Ramos (cell line): Measurements from ENCODE around the gene AOAH.

Experiments
- in situ Hi-C: fragments of 300-500 bp; cut with MboI; formaldehyde crosslinking; loops from one replicate; pipeline ENCODE4 v1.14.3; 2022; ENCODE audit warnings: low sequenced_read_pairs; ENCODE audit not compliant: unreplicated experiment

The AOAH gene

GRCh38 chr7:36570528-36571189 is 153.6 kb downstream of the AOAH start:
- in situ Hi-C loops: no loop called here

- in situ Hi-C loops: no loop called here
Observed at GRCh38 chr7:36568452-36568849, 155.8 kb downstream of the AOAH start.

GRCh38 chr7:36567699-36568451 is 156.4 kb downstream of the AOAH start:
- in situ Hi-C loops: no loop called here

- in situ Hi-C loops: no loop called here
Observed at GRCh38 chr7:36565792-36566356, 158.4 kb downstream of the AOAH start.

- in situ Hi-C loops: no loop called here
Observed at GRCh38 chr7:36564489-36564888, 159.8 kb downstream of the AOAH start.

GRCh38 chr7:36563706-36564327 is 160.5 kb downstream of the AOAH start:
- in situ Hi-C loops: no loop called here

GRCh38 chr7:36562121-36562520 is 162.2 kb downstream of the AOAH start:
- in situ Hi-C loops: no loop called here

- in situ Hi-C loops: no loop called here
Observed at GRCh38 chr7:36549029-36549428, 175.3 kb downstream of the AOAH start.

- in situ Hi-C loops: no loop called here
Observed at GRCh38 chr7:36547416-36547815, 176.9 kb downstream of the AOAH start.

- in situ Hi-C loops: no loop called here
Observed at GRCh38 chr7:36546331-36546730, 178.0 kb downstream of the AOAH start.

GRCh38 chr7:36545291-36545690 is 179.0 kb downstream of the AOAH start:
- in situ Hi-C loops: no loop called here

GRCh38 chr7:36538126-36538525 is 186.2 kb downstream of the AOAH start:
- in situ Hi-C loops: no loop called here

GRCh38 chr7:36535866-36536664 is 188.2 kb downstream of the AOAH start:
- in situ Hi-C loops: no loop called here

- in situ Hi-C loops: no loop called here
Observed at GRCh38 chr7:36533717-36534116, 190.6 kb downstream of the AOAH start.

- in situ Hi-C loops: no loop called here
Observed at GRCh38 chr7:36532981-36533499, 191.3 kb downstream of the AOAH start.

- in situ Hi-C loops: no loop called here
Observed at GRCh38 chr7:36531951-36532350, 192.3 kb downstream of the AOAH start.

- in situ Hi-C loops: no loop called here
Observed at GRCh38 chr7:36530456-36530855, 193.8 kb downstream of the AOAH start.

- in situ Hi-C loops: no loop called here
Observed at GRCh38 chr7:36527549-36527913, 196.8 kb downstream of the AOAH start.

GRCh38 chr7:36526863-36527548 is 197.3 kb downstream of the AOAH start:
- in situ Hi-C loops: no loop called here
